HEK293 (cell line): Measurements from ENCODE around the gene RIMS4.

ENCODE experiments used
- CTCF ChIA-PET: fragments of 350-600 bp; formaldehyde crosslinking; extraction: SDS; loops from one replicate; lab custom pipeline; 2021; ENCODE audit warnings: antibody characterized with exemption; lab: Yijun Ruan, JAX
- POLR2A ChIA-PET: fragments of 300-600 bp; formaldehyde crosslinking; extraction: SDS; loops from one replicate; lab custom pipeline; 2020; ENCODE audit warnings: antibody characterized with exemption, inconsistent platforms; lab: Yijun Ruan, JAX
- H3K27ac ChIP-seq: fragments of 200-500 bp; sonication (Bioruptor generic); 2 replicates; pipeline ENCODE4 v1.5.1; 2014; ENCODE audit warnings: low read depth, low read length, control low read depth, inconsistent platforms; ENCODE audit errors: extremely low read depth
- H3K36me3 ChIP-seq, 2 experiments: fragments of 200-500 bp in 1 of 2; sonication (Bioruptor generic) in 1 of 2; 1 replicate in 1 of 2; 2 replicates in 1 of 2; pipeline ENCODE4 v1.5.1; 2014 to 2017; ENCODE audit warnings: inconsistent platforms in 2 of 2, low read length in 2 of 2; ENCODE audit not compliant: control insufficient read depth in 2 of 2, insufficient read depth in 1 of 2
- H3K4me1 ChIP-seq: fragments of 200-500 bp; sonication (Bioruptor generic); 2 replicates; pipeline ENCODE4 v1.5.1; 2014; ENCODE audit warnings: mild to moderate bottlenecking, low read length, inconsistent platforms; ENCODE audit not compliant: control insufficient read depth, insufficient read depth
- H3K4me3 ChIP-seq: 2 replicates; pipeline ENCODE4 v1.5.1; 2011; ENCODE audit warnings: low read depth, mild to moderate bottlenecking, control low read depth, low read length, moderate library complexity
- H3K9me3 ChIP-seq: fragments of 200-500 bp; sonication (Bioruptor generic); 2 replicates; pipeline ENCODE4 v1.5.1; 2014; ENCODE audit warnings: low read depth, low read length, inconsistent platforms; ENCODE audit not compliant: control insufficient read depth, insufficient read depth
- KLF8 ChIP-seq: fragments of 450-650 bp; formaldehyde crosslinking; IDR thresholded peaks from 2 replicates; pipeline ENCODE4 v1.5.1; 2016; ENCODE audit warnings: missing biosample characterization, missing genetic modification characterization
- PRDM1 ChIP-seq: fragments of 450-650 bp; formaldehyde crosslinking; IDR thresholded peaks from 2 replicates; pipeline ENCODE4; 2016; ENCODE audit warnings: missing biosample characterization, missing genetic modification characterization
- ZNF544 ChIP-seq: fragments of 450-650 bp; formaldehyde crosslinking; IDR thresholded peaks from 2 replicates; pipeline ENCODE4 v1.5.0; 2017; ENCODE audit warnings: missing biosample characterization, missing genetic modification characterization
- ZNF561 ChIP-seq: fragments of 450-650 bp; IDR thresholded peaks from 2 replicates; pipeline ENCODE4 v1.5.1; 2018; ENCODE audit warnings: missing biosample characterization, missing genetic modification characterization, borderline replicate concordance
- ZNF658 ChIP-seq: fragments of 450-650 bp; formaldehyde crosslinking; IDR thresholded peaks from 2 replicates; pipeline ENCODE4; 2016; ENCODE audit warnings: missing biosample characterization, missing genetic modification characterization
- ZNF677 ChIP-seq: fragments of 450-650 bp; IDR thresholded peaks from 2 replicates; pipeline ENCODE4 v1.5.0; 2018; ENCODE audit warnings: missing biosample characterization, mild to moderate bottlenecking, missing genetic modification characterization, moderate library complexity
- ZNF701 ChIP-seq: fragments of 450-650 bp; formaldehyde crosslinking; IDR thresholded peaks from 2 replicates; pipeline ENCODE4 v1.5.1; 2016; ENCODE audit warnings: missing biosample characterization, missing genetic modification characterization
- ZNF707 ChIP-seq: fragments of 450-650 bp; formaldehyde crosslinking; IDR thresholded peaks from 2 replicates; pipeline ENCODE4 v1.5.1; 2016; ENCODE audit warnings: missing biosample characterization, missing genetic modification characterization
- ZNF792 ChIP-seq: fragments of 450-650 bp; formaldehyde crosslinking; IDR thresholded peaks from 2 replicates; pipeline ENCODE4 v1.5.1; 2016; ENCODE audit warnings: missing biosample characterization, missing genetic modification characterization
- ZNF837 ChIP-seq: fragments of 450-650 bp; formaldehyde crosslinking; IDR thresholded peaks from 2 replicates; pipeline ENCODE4 v1.5.1; 2016; ENCODE audit warnings: missing biosample characterization, missing genetic modification characterization
- TF ChIP-seq, protein P1 (sequence below): fragments of 450-650 bp; formaldehyde crosslinking; conservative IDR thresholded peaks from 2 replicates; pipeline ENCODE4 v1.5.1; 2016; ENCODE audit warnings: low read depth, missing biosample characterization, missing genetic modification characterization
- TF ChIP-seq, protein P2 (sequence below): fragments of 450-650 bp; formaldehyde crosslinking; IDR thresholded peaks from 2 replicates; pipeline ENCODE4 v1.5.1; 2016; ENCODE audit warnings: missing biosample characterization, missing genetic modification characterization
- TF ChIP-seq, protein P3 (sequence below): fragments of 450-650 bp; formaldehyde crosslinking; IDR thresholded peaks from 2 replicates; pipeline ENCODE4 v1.5.1; 2016; ENCODE audit warnings: missing biosample characterization, missing genetic modification characterization
- TF ChIP-seq, protein P4 (sequence below): fragments of 450-650 bp; formaldehyde crosslinking; IDR thresholded peaks from 2 replicates; pipeline ENCODE4 v1.5.1; 2016; ENCODE audit warnings: missing biosample characterization, missing genetic modification characterization, low read depth

RIMS4 gene

DNA sequence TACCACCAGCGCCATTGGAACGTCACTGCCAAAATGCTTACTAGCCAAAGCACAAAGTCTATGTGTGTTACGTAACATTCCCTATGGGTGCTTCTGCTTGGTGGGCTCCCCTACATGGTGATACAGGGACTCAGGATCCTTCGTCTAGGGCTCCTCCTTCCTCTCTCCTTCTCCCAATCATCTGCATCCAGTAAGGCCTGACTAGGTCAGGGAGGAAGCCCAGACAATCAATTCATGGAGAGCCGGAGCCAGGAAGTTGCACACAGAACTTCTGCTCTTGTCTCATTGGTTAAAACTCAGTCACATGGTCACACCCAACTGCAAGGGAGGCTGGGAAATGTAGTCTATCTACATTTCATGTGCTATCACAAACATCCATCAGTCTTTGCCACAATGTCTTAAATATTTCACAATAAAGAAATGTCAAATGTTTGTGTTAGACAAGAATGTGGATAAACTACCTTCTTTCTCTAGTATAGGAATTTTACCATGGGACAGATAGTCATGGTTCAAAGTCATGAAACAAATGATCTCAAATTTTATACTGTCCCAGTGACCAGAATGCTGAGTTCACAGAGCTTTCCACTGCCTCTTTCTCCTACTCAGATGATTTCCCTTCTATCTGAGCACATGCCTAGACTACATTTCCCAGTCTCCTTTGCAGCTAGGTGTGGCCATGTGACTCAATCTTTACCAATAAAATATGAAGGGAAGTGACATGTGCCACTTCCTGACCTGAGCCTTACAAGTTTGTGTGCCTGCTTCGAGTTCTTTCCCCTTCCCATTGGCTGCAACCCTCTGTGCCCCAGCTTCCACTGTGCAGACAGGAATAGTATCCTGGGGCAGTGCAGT is 74.0 kb downstream of the RIMS4 start (continued):
- TF ChIP-seq, protein P1, sequence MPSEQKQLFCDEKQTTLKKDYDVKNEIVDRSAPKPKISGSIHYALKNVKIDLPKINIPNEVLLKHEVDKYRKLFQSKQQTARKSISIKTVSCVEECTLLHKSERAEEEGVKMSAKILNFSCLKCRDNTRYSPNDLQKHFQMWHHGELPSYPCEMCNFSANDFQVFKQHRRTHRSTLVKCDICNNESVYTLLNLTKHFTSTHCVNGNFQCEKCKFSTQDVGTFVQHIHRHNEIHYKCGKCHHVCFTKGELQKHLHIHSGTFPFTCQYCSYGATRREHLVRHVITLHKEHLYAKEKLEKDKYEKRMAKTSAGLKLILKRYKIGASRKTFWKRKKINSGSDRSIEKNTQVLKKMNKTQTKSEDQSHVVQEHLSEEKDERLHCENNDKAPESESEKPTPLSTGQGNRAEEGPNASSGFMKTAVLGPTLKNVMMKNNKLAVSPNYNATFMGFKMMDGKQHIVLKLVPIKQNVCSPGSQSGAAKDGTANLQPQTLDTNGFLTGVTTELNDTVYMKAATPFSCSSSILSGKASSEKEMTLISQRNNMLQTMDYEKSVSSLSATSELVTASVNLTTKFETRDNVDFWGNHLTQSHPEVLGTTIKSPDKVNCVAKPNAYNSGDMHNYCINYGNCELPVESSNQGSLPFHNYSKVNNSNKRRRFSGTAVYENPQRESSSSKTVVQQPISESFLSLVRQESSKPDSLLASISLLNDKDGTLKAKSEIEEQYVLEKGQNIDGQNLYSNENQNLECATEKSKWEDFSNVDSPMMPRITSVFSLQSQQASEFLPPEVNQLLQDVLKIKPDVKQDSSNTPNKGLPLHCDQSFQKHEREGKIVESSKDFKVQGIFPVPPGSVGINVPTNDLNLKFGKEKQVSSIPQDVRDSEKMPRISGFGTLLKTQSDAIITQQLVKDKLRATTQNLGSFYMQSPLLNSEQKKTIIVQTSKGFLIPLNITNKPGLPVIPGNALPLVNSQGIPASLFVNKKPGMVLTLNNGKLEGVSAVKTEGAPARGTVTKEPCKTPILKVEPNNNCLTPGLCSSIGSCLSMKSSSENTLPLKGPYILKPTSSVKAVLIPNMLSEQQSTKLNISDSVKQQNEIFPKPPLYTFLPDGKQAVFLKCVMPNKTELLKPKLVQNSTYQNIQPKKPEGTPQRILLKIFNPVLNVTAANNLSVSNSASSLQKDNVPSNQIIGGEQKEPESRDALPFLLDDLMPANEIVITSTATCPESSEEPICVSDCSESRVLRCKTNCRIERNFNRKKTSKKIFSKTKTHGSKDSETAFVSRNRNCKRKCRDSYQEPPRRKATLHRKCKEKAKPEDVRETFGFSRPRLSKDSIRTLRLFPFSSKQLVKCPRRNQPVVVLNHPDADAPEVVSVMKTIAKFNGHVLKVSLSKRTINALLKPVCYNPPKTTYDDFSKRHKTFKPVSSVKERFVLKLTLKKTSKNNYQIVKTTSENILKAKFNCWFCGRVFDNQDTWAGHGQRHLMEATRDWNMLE (tag by site-specific recombination), result 0 out of 2 replicates have a peak, but pooled peaks have one; percentile 40
- TF ChIP-seq ZNF837 (tag by site-specific recombination), result no peak
- TF ChIP-seq, protein P2, sequence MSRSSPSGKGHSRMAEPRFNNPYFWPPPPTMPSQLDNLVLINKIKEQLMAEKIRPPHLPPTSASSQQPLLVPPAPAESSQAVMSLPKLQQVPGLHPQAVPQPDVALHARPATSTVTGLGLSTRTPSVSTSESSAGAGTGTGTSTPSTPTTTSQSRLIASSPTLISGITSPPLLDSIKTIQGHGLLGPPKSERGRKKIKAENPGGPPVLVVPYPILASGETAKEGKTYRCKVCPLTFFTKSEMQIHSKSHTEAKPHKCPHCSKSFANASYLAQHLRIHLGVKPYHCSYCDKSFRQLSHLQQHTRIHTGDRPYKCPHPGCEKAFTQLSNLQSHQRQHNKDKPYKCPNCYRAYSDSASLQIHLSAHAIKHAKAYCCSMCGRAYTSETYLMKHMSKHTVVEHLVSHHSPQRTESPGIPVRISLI (tag by site-specific recombination), result no peak
- no peak for TF ChIP-seq ZNF792
- no peak for TF ChIP-seq PRDM1 (tag by site-specific recombination)
- no peak for TF ChIP-seq ZNF658
- TF ChIP-seq, protein P3, sequence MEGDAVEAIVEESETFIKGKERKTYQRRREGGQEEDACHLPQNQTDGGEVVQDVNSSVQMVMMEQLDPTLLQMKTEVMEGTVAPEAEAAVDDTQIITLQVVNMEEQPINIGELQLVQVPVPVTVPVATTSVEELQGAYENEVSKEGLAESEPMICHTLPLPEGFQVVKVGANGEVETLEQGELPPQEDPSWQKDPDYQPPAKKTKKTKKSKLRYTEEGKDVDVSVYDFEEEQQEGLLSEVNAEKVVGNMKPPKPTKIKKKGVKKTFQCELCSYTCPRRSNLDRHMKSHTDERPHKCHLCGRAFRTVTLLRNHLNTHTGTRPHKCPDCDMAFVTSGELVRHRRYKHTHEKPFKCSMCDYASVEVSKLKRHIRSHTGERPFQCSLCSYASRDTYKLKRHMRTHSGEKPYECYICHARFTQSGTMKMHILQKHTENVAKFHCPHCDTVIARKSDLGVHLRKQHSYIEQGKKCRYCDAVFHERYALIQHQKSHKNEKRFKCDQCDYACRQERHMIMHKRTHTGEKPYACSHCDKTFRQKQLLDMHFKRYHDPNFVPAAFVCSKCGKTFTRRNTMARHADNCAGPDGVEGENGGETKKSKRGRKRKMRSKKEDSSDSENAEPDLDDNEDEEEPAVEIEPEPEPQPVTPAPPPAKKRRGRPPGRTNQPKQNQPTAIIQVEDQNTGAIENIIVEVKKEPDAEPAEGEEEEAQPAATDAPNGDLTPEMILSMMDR (tag by site-specific recombination), result 0 out of 2 replicates have a peak, but pooled peaks have one; percentile 12
- TF ChIP-seq ZNF707 (tag by site-specific recombination), result no peak

DNA sequence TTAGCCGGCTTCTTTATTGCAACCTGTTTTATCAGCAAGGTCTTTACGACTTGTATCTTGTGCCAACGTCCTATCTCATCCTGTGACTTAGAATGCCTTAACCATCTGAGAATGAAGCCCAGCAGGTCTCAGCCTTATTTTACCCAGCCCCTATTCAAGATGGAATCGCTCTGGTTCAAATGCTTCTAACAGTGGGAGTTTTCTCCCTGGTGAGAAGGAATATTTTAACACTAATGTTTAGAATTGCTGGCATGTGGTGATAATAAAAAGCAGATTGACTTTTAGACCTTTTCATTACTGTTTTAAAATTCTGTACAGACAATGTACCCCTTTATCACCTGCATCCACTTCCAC is 74.6 kb downstream of the RIMS4 start:
- Histone ChIP-seq H3K36me3 (no peaks in the 10 kb centered on the region), H3K4me3 (no peak overlapping the region), H3K9me3 (no peaks in the 10 kb centered on the region), H3K27ac (no peak overlapping the region), H3K4me1 (no peaks in the 10 kb centered on the region)
- CTCF ChIA-PET, result interaction anchor here (8.2 kb wide), 1 partner anchor 51 kb away, joined by 208 read pairs; no protein-coding TSS in a partner anchor
- TF ChIP-seq ZNF544 (tag by site-specific recombination), result no peak
- TF ChIP-seq, protein P4, sequence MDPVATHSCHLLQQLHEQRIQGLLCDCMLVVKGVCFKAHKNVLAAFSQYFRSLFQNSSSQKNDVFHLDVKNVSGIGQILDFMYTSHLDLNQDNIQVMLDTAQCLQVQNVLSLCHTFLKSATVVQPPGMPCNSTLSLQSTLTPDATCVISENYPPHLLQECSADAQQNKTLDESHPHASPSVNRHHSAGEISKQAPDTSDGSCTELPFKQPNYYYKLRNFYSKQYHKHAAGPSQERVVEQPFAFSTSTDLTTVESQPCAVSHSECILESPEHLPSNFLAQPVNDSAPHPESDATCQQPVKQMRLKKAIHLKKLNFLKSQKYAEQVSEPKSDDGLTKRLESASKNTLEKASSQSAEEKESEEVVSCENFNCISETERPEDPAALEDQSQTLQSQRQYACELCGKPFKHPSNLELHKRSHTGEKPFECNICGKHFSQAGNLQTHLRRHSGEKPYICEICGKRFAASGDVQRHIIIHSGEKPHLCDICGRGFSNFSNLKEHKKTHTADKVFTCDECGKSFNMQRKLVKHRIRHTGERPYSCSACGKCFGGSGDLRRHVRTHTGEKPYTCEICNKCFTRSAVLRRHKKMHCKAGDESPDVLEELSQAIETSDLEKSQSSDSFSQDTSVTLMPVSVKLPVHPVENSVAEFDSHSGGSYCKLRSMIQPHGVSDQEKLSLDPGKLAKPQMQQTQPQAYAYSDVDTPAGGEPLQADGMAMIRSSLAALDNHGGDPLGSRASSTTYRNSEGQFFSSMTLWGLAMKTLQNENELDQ, result no peak
- no peak for TF ChIP-seq ZNF677 (tag by site-specific recombination)
- no peak for TF ChIP-seq KLF8 (tag by site-specific recombination)
- no peak for TF ChIP-seq ZNF701 (tag by site-specific recombination)
- 0 out of 2 replicates have a peak, but pooled peaks have one; percentile 24 for TF ChIP-seq ZNF561
- POLR2A ChIA-PET, result no interaction called here
